Measurements from ENCODE around the gene ASRGL1.

- TF ChIP-seq CTCF (IDR thresholded peaks at IDR 0.05 in 8 of 11, conservative IDR thresholded peaks at IDR 0.05 in 3 of 11) (no peak), POLR2A (IDR thresholded peaks at IDR 0.05) (no peak)
These were observed 79.3 kb downstream of the ASRGL1 start for GRCh38 chr11:62416596-62416995.
